Uterus (tissue), 2 donors: Measurements from ENCODE around the gene PRRX1.

ENCODE experiments used
- POLR2A ChIP-seq, 2 donors: fragments of 450-650 bp; IDR thresholded peaks; one replicate each; pipeline ENCODE4 v1.6.1; 2016; ENCODE audit warnings: antibody characterized with exemption in 2 of 2, mild to moderate bottlenecking in 1 of 2, moderate library complexity in 1 of 2
- TF ChIP-seq, protein P1 (sequence below), 4 experiments: fragments of 200-600 bp in 2 of 4; fragments of 450-650 bp in 2 of 4; sonication (generic) in 2 of 4; IDR thresholded peaks; one replicate each; pipeline ENCODE4 v1.5.1; 2016 to 2019; ENCODE audit warnings: antibody characterized with exemption in 4 of 4, mild to moderate bottlenecking in 2 of 4, moderate library complexity in 1 of 4

DNA sequence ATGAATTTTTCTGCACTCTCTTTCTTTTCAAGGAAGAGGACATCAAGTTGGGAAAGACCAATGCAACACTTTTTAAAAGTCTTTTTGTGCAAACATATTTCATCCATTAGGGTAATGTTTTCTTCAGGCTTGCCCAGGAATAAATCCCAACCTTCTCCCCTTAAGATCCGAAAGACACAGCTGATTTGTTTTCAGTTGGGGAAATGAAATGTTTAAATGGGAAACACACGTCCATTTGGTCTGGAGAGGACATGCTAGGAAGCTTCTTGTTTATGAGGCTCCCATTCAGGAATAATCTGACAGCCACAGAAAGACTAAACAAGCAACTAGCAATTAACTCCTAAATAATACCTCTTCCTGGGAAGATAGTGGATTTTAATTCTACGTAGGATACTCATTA is 91.9 kb downstream of the PRRX1 start:
- TF ChIP-seq, protein P1, sequence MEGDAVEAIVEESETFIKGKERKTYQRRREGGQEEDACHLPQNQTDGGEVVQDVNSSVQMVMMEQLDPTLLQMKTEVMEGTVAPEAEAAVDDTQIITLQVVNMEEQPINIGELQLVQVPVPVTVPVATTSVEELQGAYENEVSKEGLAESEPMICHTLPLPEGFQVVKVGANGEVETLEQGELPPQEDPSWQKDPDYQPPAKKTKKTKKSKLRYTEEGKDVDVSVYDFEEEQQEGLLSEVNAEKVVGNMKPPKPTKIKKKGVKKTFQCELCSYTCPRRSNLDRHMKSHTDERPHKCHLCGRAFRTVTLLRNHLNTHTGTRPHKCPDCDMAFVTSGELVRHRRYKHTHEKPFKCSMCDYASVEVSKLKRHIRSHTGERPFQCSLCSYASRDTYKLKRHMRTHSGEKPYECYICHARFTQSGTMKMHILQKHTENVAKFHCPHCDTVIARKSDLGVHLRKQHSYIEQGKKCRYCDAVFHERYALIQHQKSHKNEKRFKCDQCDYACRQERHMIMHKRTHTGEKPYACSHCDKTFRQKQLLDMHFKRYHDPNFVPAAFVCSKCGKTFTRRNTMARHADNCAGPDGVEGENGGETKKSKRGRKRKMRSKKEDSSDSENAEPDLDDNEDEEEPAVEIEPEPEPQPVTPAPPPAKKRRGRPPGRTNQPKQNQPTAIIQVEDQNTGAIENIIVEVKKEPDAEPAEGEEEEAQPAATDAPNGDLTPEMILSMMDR (IDR thresholded peaks at IDR 0.05) = no peak
- no peak for TF ChIP-seq POLR2A (IDR thresholded peaks at IDR 0.05)
